Keratinocyte (primary cell): ENCODE results near the gene MYO7B. TPM values are rescaled to one million over a fixed set of nuclear protein-coding genes. Genes with fewer than 3 reads are reported as not detected.

Experiments
- DNase-seq: peaks from one replicate; pipeline ENCODE4 v3.0.0-alpha.2; 2011; ENCODE audit warnings: low read depth, missing footprints, low spot score
- FAIRE-seq: peaks from 2 replicates; lab custom pipeline; 2011; peaks lifted over from hg19 to GRCh38; lab: Jason Lieb, UNC
- H2AFZ ChIP-seq: 2 replicates; pipeline ENCODE4 v1.6.0; 2012; ENCODE audit warnings: low read length, control low read depth, inconsistent platforms; ENCODE audit not compliant: control insufficient read depth
- H3K27ac ChIP-seq: 2 replicates; pipeline ENCODE4 v1.5.1; 2011; ENCODE audit warnings: low read length; ENCODE audit not compliant: control insufficient read depth, insufficient read depth
- H3K27me3 ChIP-seq: 3 replicates; pipeline ENCODE4 v1.6.0; 2011; ENCODE audit warnings: low read length; ENCODE audit not compliant: control insufficient read depth, insufficient read depth; ENCODE audit errors: extremely low read depth
- H3K36me3 ChIP-seq, 2 experiments: 2 replicates in 1 of 2; 3 replicates in 1 of 2; pipeline ENCODE4 v1.5.1; 2011; ENCODE audit warnings: low read length in 2 of 2, mild to moderate bottlenecking in 1 of 2; ENCODE audit not compliant: control insufficient read depth in 2 of 2, insufficient read depth in 2 of 2; ENCODE audit errors: extremely low read depth in 1 of 2
- H3K4me1 ChIP-seq: 3 replicates; pipeline ENCODE4 v1.5.1; 2011; ENCODE audit warnings: low read length; ENCODE audit not compliant: control insufficient read depth, insufficient read depth; ENCODE audit errors: extremely low read depth
- H3K4me2 ChIP-seq: 3 replicates; pipeline ENCODE4 v1.6.0; 2011; ENCODE audit warnings: low read depth, low read length; ENCODE audit not compliant: control insufficient read depth, insufficient read depth; ENCODE audit errors: extremely low read depth
- H3K4me3 ChIP-seq, 3 experiments: fragments of 200-600 bp in 1 of 3; sonication (generic) in 1 of 3; 2 replicates in 2 of 3; 3 replicates in 1 of 3; pipeline ENCODE4 v1.5.1; 2011 to 2016; ENCODE audit warnings: low read length in 3 of 3, mild to moderate bottlenecking in 3 of 3, control low read depth in 2 of 3, inconsistent platforms in 1 of 3, low read depth in 1 of 3, mixed read lengths in 1 of 3, mixed run types in 1 of 3, moderate library complexity in 1 of 3; ENCODE audit not compliant: control insufficient read depth in 2 of 3, insufficient read depth in 2 of 3; ENCODE audit errors: extremely low read depth in 1 of 3
- H3K79me2 ChIP-seq: 2 replicates; pipeline ENCODE4 v1.6.0; 2012; ENCODE audit warnings: low read length; ENCODE audit not compliant: control insufficient read depth, insufficient read depth
- H3K9ac ChIP-seq: 3 replicates; pipeline ENCODE4 v1.6.0; 2011; ENCODE audit warnings: low read length; ENCODE audit not compliant: control insufficient read depth, insufficient read depth; ENCODE audit errors: extremely low read depth
- H3K9me1 ChIP-seq: 3 replicates; pipeline ENCODE4 v1.6.0; 2011; ENCODE audit warnings: low read length; ENCODE audit not compliant: control insufficient read depth, insufficient read depth; ENCODE audit errors: extremely low read depth
- H3K9me3 ChIP-seq: 2 replicates; pipeline ENCODE4 v1.5.1; 2012; ENCODE audit warnings: low read depth, low read length; ENCODE audit not compliant: control insufficient read depth
- H4K20me1 ChIP-seq: 3 replicates; pipeline ENCODE4 v1.6.0; 2011; ENCODE audit warnings: low read length; ENCODE audit not compliant: control insufficient read depth, insufficient read depth; ENCODE audit errors: extremely low read depth
- EZH2 ChIP-seq: IDR thresholded peaks from one replicate; pipeline ENCODE4 v1.6.1; 2012; ENCODE audit warnings: inconsistent platforms, mild to moderate bottlenecking, low read length, moderate library complexity
- dilution Hi-C: fragments of 300-500 bp; cut with MboI; formaldehyde crosslinking; loops from one replicate; pipeline ENCODE4 v1.7.0; 2020; ENCODE audit warnings: low sequenced_read_pairs; ENCODE audit not compliant: extremely low pct_ligation_motif_present
- polyA plus RNA-seq, 5 experiments: library from polyadenylated mRNA; depleted of rRNA in 3 of 5; stranded (reverse) in 3 of 5; stranded (forward) in 1 of 5; unstranded in 1 of 5; fragments of >200 nt; gene quantifications; 1 replicate in 1 of 5; 2 replicates in 3 of 5; 3 replicates in 1 of 5; pipeline versions ENCODE4 v1.2.1 to v1.2.3, GENCODE V29; 2011 to 2012; ENCODE audit warnings: missing spikeins in 2 of 5, low read depth in 1 of 5, low replicate concordance in 1 of 5
- TF ChIP-seq, protein P1 (sequence below), 3 experiments: IDR thresholded peaks in 1 of 3; conservative IDR thresholded peaks in 1 of 3; optimal IDR thresholded peaks in 1 of 3; 2 replicates in 2 of 3; 3 replicates in 1 of 3; pipeline versions ENCODE3 to v1.5.1; 2011; ENCODE audit warnings: low read length in 3 of 3, mild to moderate bottlenecking in 3 of 3, moderate library complexity in 2 of 3, control low read depth in 1 of 3, inconsistent platforms in 1 of 3; ENCODE audit not compliant: insufficient read depth in 2 of 3; ENCODE audit errors: extremely low read depth in 1 of 3

The MYO7B gene
- polyA plus RNA-seq, 1 donor (not counting 4 experiments of a cell fraction or from before 2014, with no cell fraction given): not detected

DNA sequence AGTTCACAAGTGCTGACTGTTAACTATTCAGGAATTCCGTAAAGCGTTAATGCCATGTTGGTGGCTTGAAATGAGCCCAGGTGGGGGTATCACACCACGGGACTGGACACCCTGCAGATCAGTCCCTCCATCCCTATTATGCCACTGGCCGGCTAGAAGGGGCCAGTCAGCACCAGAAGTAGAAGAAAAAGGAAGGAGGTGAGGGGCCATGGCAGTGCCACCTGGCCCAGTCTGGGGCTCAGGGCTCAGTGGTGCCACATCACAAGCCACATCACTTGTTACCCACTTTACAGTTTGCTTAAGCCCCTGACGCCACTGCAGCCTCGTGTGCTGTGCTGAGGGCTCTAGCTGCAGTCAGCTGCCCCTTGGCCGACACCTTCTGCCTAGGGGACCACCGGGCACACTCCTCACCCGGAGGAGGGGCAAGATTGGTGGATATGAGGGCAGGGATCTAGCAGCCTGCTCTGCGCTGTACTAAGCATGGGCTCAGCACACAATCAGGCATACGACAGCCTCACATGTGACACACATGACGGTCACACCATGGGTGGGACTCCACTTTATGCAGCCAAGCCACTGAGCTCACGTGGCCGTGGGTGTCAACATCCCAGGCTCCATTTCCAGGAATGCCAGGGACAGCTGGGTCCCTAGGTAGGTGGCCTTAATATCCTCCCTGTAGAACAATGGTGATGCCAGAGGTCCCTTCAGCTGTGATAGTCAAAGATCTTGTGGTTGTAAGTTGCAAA is 136.2 kb downstream of the MYO7B start:
- no peaks in the 10 kb centered on the region for H3K9me1 ChIP-seq
- H3K79me2 ChIP-seq: no peaks in the 10 kb centered on the region
- FAIRE-seq (no peak), DNase-seq (no peak)
- no peaks in the 10 kb centered on the region for H4K20me1 ChIP-seq
- H3K4me3 ChIP-seq: no peak overlapping the region
- no peak overlapping the region for H3K27ac ChIP-seq
- no peak overlapping the region for H3K9ac ChIP-seq
- no peak overlapping the region for H2AFZ ChIP-seq
- TF ChIP-seq, protein P1, sequence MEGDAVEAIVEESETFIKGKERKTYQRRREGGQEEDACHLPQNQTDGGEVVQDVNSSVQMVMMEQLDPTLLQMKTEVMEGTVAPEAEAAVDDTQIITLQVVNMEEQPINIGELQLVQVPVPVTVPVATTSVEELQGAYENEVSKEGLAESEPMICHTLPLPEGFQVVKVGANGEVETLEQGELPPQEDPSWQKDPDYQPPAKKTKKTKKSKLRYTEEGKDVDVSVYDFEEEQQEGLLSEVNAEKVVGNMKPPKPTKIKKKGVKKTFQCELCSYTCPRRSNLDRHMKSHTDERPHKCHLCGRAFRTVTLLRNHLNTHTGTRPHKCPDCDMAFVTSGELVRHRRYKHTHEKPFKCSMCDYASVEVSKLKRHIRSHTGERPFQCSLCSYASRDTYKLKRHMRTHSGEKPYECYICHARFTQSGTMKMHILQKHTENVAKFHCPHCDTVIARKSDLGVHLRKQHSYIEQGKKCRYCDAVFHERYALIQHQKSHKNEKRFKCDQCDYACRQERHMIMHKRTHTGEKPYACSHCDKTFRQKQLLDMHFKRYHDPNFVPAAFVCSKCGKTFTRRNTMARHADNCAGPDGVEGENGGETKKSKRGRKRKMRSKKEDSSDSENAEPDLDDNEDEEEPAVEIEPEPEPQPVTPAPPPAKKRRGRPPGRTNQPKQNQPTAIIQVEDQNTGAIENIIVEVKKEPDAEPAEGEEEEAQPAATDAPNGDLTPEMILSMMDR (optimal IDR thresholded peaks at IDR 0.05 in 1 of 3, IDR thresholded peaks at IDR 0.05 in 1 of 3, conservative IDR thresholded peaks at IDR 0.05 in 1 of 3; ENCODE audit: extremely low read depth in 1 of 3, insufficient read depth in 2 of 3, low read length in 3 of 3): no peak
- TF ChIP-seq EZH2: no peak
- dilution Hi-C loops: no loop called here
- H3K36me3 ChIP-seq: no peaks in the 10 kb centered on the region
- H3K4me2 ChIP-seq: no peak overlapping the region
- H3K27me3 ChIP-seq: peaks cover 47% of the 10 kb centered on the region
- peaks cover 5% of the 10 kb centered on the region for H3K4me1 ChIP-seq
- H3K9me3 ChIP-seq: no peaks in the 10 kb centered on the region

GRCh38 chr2:127672341-127673224 is 137.1 kb downstream of the MYO7B start:
- Histone ChIP-seq H3K4me2 (no peak overlapping the region), H3K9ac (no peak overlapping the region), H3K36me3 (no peaks in the 10 kb centered on the region), H3K4me3 (no peak overlapping the region), H3K4me1 (peaks cover 5% of the 10 kb centered on the region), H3K79me2 (no peaks in the 10 kb centered on the region), H2AFZ (no peak overlapping the region), H4K20me1 (no peaks in the 10 kb centered on the region), H3K27ac (no peak overlapping the region), H3K9me3 (no peaks in the 10 kb centered on the region), H3K27me3 (peaks cover 54% of the 10 kb centered on the region), H3K9me1 (no peaks in the 10 kb centered on the region)
- DNase-seq: no peak
- FAIRE-seq: no peak
- TF ChIP-seq, protein P1 (optimal IDR thresholded peaks at IDR 0.05 in 1 of 3, IDR thresholded peaks at IDR 0.05 in 1 of 3, conservative IDR thresholded peaks at IDR 0.05 in 1 of 3; ENCODE audit: extremely low read depth in 1 of 3, insufficient read depth in 2 of 3, low read length in 3 of 3): no peak
- no peak for TF ChIP-seq EZH2
- dilution Hi-C loops: no loop called here
